Measurements from ENCODE around the gene MORN1. TPM values are rescaled to one million over a fixed set of nuclear protein-coding genes. Genes with fewer than 3 reads are reported as not detected.

MORN1 gene
- total RNA-seq, 1 donor = 13.4 TPM

- no peaks in the 10 kb centered on the region for H4K20me1 ChIP-seq (ENCODE audit: insufficient read depth, low read length)
- H3K27me3 ChIP-seq (ENCODE audit: insufficient read depth, low read length) = no peaks in the 10 kb centered on the region
- no peak overlapping the region for H3K27ac ChIP-seq (ENCODE audit: low read depth, low read length)
- TF ChIP-seq CTCF (IDR thresholded peaks at IDR 0.05; ENCODE audit: extremely low read depth, low read depth, low read length) = no peak
- no peaks in the 10 kb centered on the region for H3K9me3 ChIP-seq (ENCODE audit: low read depth, low read length)
- H3K36me3 ChIP-seq (ENCODE audit: insufficient read depth, low read length) = no peaks in the 10 kb centered on the region
- no peaks in the 10 kb centered on the region for H3K4me1 ChIP-seq (ENCODE audit: insufficient read depth, low read length)
- H3K4me2 ChIP-seq (ENCODE audit: insufficient read depth, low read length) = no peak overlapping the region
- H3K79me2 ChIP-seq (ENCODE audit: insufficient read depth, low read length) = no peaks in the 10 kb centered on the region
- H2AFZ ChIP-seq (ENCODE audit: low read length) = no peak overlapping the region
- DNase-seq (ENCODE audit: insufficient read length, low spot score, missing footprints) = peak; percentile 69
- H3K4me3 ChIP-seq (ENCODE audit: insufficient read depth, low read length) = no peak overlapping the region
Measured at GRCh38 chr1:2347896-2348295, 43.5 kb downstream of the MORN1 start.

- H3K27ac ChIP-seq (ENCODE audit: low read depth, low read length) = no peak overlapping the region
- no peaks in the 10 kb centered on the region for H3K36me3 ChIP-seq (ENCODE audit: insufficient read depth, low read length)
- peak; percentile 84 for DNase-seq (ENCODE audit: insufficient read length, low spot score, missing footprints)
- no peaks in the 10 kb centered on the region for H3K9me3 ChIP-seq (ENCODE audit: low read depth, low read length)
- no peak for TF ChIP-seq CTCF (IDR thresholded peaks at IDR 0.05; ENCODE audit: extremely low read depth, low read depth, low read length)
- no peaks in the 10 kb centered on the region for H3K4me1 ChIP-seq (ENCODE audit: insufficient read depth, low read length)
- H3K4me3 ChIP-seq (ENCODE audit: insufficient read depth, low read length) = no peak overlapping the region
- no peaks in the 10 kb centered on the region for H3K79me2 ChIP-seq (ENCODE audit: insufficient read depth, low read length)
- H2AFZ ChIP-seq (ENCODE audit: low read length) = no peak overlapping the region
- no peak overlapping the region for H3K4me2 ChIP-seq (ENCODE audit: insufficient read depth, low read length)
- H4K20me1 ChIP-seq (ENCODE audit: insufficient read depth, low read length) = no peaks in the 10 kb centered on the region
- H3K27me3 ChIP-seq (ENCODE audit: insufficient read depth, low read length) = no peaks in the 10 kb centered on the region
Measured at GRCh38 chr1:2347409-2347785, 44.0 kb downstream of the MORN1 start.

- no peak overlapping the region for H3K27ac ChIP-seq (ENCODE audit: low read depth, low read length)
- H4K20me1 ChIP-seq (ENCODE audit: insufficient read depth, low read length) = no peaks in the 10 kb centered on the region
- peak; percentile 80 for DNase-seq (ENCODE audit: insufficient read length, low spot score, missing footprints)
- no peaks in the 10 kb centered on the region for H3K4me1 ChIP-seq (ENCODE audit: insufficient read depth, low read length)
- H2AFZ ChIP-seq (ENCODE audit: low read length) = no peak overlapping the region
- no peak overlapping the region for H3K4me2 ChIP-seq (ENCODE audit: insufficient read depth, low read length)
- no peaks in the 10 kb centered on the region for H3K27me3 ChIP-seq (ENCODE audit: insufficient read depth, low read length)
- no peak for TF ChIP-seq CTCF (IDR thresholded peaks at IDR 0.05; ENCODE audit: extremely low read depth, low read depth, low read length)
- H3K79me2 ChIP-seq (ENCODE audit: insufficient read depth, low read length) = no peaks in the 10 kb centered on the region
- H3K36me3 ChIP-seq (ENCODE audit: insufficient read depth, low read length) = no peaks in the 10 kb centered on the region
- H3K4me3 ChIP-seq (ENCODE audit: insufficient read depth, low read length) = no peak overlapping the region
- H3K9me3 ChIP-seq (ENCODE audit: low read depth, low read length) = no peaks in the 10 kb centered on the region
Measured at GRCh38 chr1:2346691-2347408, 44.5 kb downstream of the MORN1 start.

- Histone ChIP-seq H2AFZ (ENCODE audit: low read length) (no peak overlapping the region), H3K4me3 (ENCODE audit: insufficient read depth, low read length) (no peak overlapping the region), H3K4me1 (ENCODE audit: insufficient read depth, low read length) (no peaks in the 10 kb centered on the region), H3K4me2 (ENCODE audit: insufficient read depth, low read length) (no peak overlapping the region), H3K79me2 (ENCODE audit: insufficient read depth, low read length) (no peaks in the 10 kb centered on the region), H3K36me3 (ENCODE audit: insufficient read depth, low read length) (no peaks in the 10 kb centered on the region), H3K9me3 (ENCODE audit: low read depth, low read length) (no peaks in the 10 kb centered on the region), H3K27ac (ENCODE audit: low read depth, low read length) (no peak overlapping the region), H3K27me3 (ENCODE audit: insufficient read depth, low read length) (no peaks in the 10 kb centered on the region), H4K20me1 (ENCODE audit: insufficient read depth, low read length) (no peaks in the 10 kb centered on the region)
- peak; percentile 88 for DNase-seq (ENCODE audit: insufficient read length, low spot score, missing footprints)
- no peak for TF ChIP-seq CTCF (IDR thresholded peaks at IDR 0.05; ENCODE audit: extremely low read depth, low read depth, low read length)
Measured at GRCh38 chr1:2345297-2346075, 45.9 kb downstream of the MORN1 start.
